AG08396 (cell line): ENCODE data around the gene HDAC11.

Source experiments
- DNase-seq: peaks from one replicate; pipeline ENCODE4 v3.0.0; 2012; ENCODE audit warnings: low spot score, mixed read lengths

The HDAC11 gene

GRCh38 chr3:13544293-13544831, 64.3 kb downstream of the HDAC11 start:
- DNase-seq, result peak; percentile 69

GRCh38 chr3:13544951-13545651, 65.0 kb downstream of the HDAC11 start:
- no peak for DNase-seq

- DNase-seq, result no peak
These were observed 65.9 kb downstream of the HDAC11 start for GRCh38 chr3:13545952-13546454.

DNA sequence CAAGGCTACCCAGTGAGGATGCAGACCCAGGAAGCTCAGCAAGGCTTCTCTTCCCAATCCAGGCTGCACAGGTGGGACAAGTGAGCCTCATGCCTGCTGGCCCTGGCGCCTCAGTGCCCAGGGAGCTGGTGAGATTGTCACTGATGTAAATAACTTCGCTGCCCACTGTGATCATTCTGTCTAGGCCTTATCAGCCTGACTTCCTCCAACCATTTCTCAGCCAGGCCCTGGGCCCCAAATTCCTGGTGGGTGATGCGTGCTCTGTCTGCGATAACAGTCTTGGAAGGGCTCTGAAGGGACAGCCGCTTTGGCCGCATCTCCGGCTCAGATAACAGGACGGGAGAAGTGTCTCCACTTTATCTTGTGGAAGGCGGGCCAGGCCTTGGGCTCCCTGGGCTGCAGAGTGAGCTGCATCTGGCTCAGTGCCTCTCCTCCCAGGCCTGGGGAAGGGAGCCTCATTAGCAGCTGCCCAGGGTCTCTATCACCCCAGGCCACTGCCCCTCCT, 66.6 kb downstream of the HDAC11 start:
- DNase-seq, result no peak

GRCh38 chr3:13547591-13548371, 67.7 kb downstream of the HDAC11 start:
- DNase-seq, result no peak

DNA sequence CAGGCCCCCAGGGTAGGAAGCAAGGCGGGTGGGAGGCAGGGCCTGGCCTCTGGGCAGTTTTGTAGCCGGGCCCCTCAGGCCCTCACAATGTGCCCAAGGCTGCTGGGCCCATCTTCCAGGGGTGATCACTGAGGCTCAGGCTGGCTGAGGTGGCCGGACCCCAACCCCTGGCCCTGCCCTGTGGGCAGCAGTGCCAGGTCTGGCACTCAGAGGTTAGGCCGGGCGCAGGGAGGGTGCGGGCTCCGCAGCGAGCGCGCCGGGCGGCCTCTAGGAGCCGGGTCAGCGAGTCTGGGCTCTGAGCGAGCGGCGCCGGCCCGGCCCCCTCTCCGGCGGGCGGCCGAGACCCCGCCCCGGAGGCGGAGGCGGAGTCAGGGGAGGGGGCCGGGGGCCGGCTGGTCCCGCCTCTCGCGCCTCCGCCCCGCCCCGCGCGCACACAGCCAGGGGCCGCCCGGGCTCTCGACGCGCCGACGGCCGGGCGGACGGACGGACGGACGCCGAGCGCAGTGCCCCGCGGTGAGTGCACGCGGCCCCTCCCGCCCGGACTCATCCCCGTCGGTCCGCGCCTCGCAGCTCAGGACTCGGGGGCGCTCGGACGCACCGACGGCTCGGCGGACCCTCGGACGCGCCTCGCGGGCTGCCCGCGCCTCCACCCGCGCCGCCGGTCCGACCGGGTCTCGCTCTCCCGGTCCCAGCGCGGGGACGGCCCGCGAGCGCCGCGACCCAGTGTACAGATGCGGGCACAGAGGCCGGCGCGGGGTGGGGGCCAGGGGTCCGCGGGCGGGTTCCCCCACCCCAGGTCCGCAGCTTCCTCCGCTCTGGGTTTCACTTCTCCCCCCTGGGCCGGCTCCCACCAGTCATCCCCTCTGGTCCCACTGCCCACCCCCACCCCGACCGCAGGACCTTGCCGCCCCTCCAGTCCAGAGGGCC, 68.9 kb downstream of the HDAC11 start, which contains the start of gene FBLN2:
FBLN2 (plus strand) TSS at position 430 of the 927 bp plus-strand sequence. CDS start 21,231 bp downstream, outside the sequence.
- DNase-seq, result peak; percentile 91

DNA sequence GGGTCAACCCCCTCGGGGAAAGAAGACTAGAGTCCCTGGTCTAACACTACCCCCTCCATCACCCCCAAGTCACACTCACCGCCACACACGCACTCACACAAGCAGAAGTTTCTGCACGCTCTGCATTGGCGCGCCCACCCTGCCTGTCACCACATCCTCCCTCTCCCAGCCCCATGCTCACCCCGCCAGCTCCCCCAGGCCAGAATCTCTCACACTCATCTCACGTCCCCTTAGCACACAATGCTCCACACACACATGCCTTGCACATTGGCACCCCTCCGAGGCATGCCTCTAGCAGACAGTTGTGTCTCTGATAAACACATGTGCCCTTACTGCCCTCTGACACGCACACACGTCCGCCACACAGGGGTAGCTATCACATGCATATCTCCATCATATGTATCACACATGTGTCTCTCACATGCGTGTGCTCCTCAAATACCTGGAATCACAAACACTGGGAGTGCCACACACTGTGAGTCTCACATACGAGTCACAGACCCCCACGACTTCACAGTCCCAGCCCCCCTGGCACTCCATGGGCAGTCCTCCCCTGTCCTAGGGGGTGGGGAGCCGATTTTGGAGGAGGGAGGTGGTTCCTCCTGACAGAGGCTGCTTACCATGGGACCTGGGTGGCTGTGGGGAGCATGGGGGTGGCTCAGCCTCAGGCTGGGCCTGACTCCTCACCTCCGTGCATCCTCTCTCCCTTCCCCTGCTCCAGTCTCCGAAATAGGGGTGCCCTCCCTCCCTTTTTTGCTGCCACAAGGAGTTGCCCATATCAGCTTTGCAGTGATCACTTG, 69.7 kb downstream of the HDAC11 start:
- DNase-seq, result no peak

DNA sequence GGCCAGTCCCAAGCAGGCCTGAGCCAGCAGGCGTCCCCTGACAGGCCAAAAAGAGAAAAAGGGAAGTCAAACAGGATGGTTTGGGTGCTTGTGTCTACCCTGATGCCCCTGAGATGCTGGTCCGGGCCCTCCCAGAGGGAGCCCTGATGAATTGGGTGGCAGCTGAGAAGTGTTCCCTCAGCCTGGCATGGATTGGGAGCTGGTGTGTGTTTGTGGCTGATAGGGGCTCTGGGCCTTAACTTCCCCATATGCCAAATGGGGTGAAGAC, 70.3 kb downstream of the HDAC11 start:
- DNase-seq, result no peak

DNA sequence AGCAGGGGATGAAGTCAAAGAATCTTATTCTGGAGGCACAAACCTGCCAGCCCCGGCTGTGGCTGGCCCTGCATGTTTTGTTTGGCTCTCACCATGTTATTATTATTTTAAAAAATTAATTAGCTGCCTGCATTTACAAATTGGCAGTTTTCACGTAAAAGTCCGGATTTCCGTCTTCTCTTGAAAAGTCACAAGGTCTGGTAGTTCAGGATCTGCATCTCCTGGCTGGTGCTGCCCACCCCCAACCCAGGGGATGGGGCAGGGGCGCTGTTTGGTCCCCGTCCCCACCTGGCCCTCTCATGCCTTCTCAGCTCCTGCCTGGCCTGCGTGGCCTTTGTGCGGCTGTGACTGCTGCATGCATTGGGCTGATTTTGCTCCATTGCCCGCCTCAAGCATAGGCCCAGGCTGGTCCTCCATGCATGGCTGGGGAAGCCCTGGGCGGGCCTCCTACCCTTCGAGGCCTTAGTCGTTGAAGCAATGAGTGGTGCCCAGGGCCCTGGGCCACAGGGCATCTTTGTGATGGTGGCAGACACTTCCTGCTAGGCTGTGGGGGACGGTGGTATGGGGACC, 70.8 kb downstream of the HDAC11 start:
- DNase-seq, result no peak

DNA sequence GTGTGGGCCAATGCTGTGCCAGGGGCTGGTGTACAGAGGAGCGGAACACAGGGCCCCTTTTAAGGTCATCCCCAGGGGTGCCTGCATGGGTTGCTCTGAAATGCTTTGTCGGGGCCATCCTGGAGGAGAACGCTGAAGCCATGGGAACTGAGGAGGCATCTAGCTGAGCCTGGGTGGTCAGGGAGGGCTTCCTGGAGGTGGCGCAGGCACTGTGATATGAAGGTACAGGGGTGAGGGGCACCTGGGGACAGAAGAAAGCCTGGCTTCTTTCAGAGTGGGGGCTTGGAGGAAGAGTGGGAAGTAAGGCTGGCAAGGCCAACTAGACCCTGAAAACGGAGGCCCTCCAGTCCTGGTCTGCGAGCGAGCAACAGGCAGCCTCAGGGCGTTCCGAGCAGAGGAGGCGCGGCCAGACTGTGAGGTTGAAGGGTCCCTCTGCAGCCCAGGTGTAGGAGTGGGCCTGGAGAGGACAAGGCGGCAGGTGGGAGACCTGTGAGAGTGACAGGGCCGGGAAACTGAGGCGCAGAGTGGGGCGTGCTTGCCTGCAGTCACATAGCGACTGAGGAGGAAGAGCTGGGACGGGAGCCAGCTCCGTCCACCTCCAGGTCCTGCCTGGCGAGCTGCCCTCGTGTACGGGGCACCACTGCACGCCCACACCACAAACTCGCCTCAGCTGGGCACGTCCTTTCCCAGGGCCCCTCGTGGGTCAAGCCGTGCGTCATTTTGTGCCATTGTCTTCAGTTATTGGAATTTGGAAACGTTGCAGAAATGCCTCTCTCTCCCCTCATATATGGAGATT, 72.9 kb downstream of the HDAC11 start:
- no peak for DNase-seq

- DNase-seq, result no peak
These were observed 73.6 kb downstream of the HDAC11 start for GRCh38 chr3:13553686-13554085.

DNA sequence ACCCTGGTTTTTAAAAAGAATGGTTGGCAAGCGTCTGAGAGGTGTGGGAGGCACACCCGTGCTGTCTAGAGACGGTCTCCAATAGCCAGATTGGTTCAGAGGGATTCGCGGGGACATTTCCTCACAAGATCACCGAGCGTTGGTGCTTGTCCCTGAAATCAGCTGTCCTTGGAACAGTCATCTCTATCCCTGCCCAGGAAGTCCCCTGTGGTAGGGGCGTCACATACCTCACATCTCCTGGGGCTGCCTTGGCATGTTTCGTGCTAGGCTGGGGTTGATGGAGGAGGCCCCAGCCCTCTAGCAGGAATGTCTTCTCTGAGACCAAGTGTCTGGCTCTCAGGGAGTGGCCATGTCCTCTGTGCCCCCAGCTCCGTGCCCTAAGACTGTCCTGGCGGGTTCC, 75.6 kb downstream of the HDAC11 start:
- DNase-seq, result no peak
